GM23338 (cell line): ENCODE results near the gene ATF6. TPM values are rescaled to one million over a fixed set of nuclear protein-coding genes. Genes with fewer than 3 reads are reported as not detected.

Experiments used
- ATAC-seq: fragments of 200-7000 bp; cut with Tn5 transposase; 3 replicates; pipeline ENCODE4 v1.9.1; 2020
- DNase-seq: peaks from one replicate; pipeline ENCODE4 v3.0.0-alpha.2; 2015; ENCODE audit warnings: low spot score
- H2AFZ ChIP-seq: fragments of 200-600 bp; sonication (generic); 2 replicates; pipeline ENCODE4 v1.8.0; 2016; ENCODE audit warnings: antibody characterized with exemption, mild to moderate bottlenecking, moderate library complexity
- H3F3A ChIP-seq: fragments of 200-600 bp; sonication (generic); replicated peaks from 2 replicates; pipeline ENCODE4 v1.8.0; 2017; ENCODE audit warnings: antibody characterized with exemption, mixed run types, low read depth
- H3K27ac ChIP-seq: fragments of 200-600 bp; sonication (generic); 2 replicates; pipeline ENCODE4 v1.6.1; 2016; ENCODE audit warnings: low read depth
- H3K27me3 ChIP-seq: fragments of 200-600 bp; sonication (generic); 2 replicates; pipeline ENCODE4 v1.8.0; 2016; ENCODE audit warnings: mild to moderate bottlenecking, mixed run types, moderate library complexity; ENCODE audit not compliant: insufficient read depth
- H3K36me3 ChIP-seq: fragments of 200-600 bp; sonication (generic); 2 replicates; pipeline ENCODE4 v1.8.0; 2016; ENCODE audit warnings: mild to moderate bottlenecking; ENCODE audit not compliant: insufficient read depth
- H3K4me1 ChIP-seq: fragments of 200-600 bp; sonication (generic); 2 replicates; pipeline ENCODE4 v1.8.0; 2016; ENCODE audit warnings: mild to moderate bottlenecking, moderate library complexity; ENCODE audit not compliant: insufficient read depth
- H3K4me2 ChIP-seq: fragments of 200-600 bp; sonication (generic); 2 replicates; pipeline ENCODE4 v1.7.1; 2017; ENCODE audit warnings: mixed run types
- H3K4me3 ChIP-seq: fragments of 200-600 bp; sonication (generic); 2 replicates; pipeline ENCODE4 v1.6.1; 2016; ENCODE audit warnings: mixed run types
- H3K79me2 ChIP-seq: fragments of 200-600 bp; sonication (generic); replicated peaks from 2 replicates; pipeline ENCODE4 v1.8.0; 2017; ENCODE audit warnings: mild to moderate bottlenecking; ENCODE audit not compliant: insufficient read depth
- H3K9me2 ChIP-seq: fragments of 200-600 bp; sonication (generic); 2 replicates; pipeline ENCODE4 v1.8.0; 2017; ENCODE audit not compliant: insufficient read depth
- H4K20me1 ChIP-seq: fragments of 200-600 bp; sonication (generic); replicated peaks from 2 replicates; pipeline ENCODE4 v1.8.0; 2017; ENCODE audit warnings: mild to moderate bottlenecking; ENCODE audit not compliant: insufficient read depth
- H3K27ac Mint-ChIP-seq: 2 replicates; pipeline ENCODE4 v1.8.0; 2020; ENCODE audit warnings: inconsistent platforms, mild to moderate bottlenecking, moderate library complexity, mixed read lengths
- H3K27me3 Mint-ChIP-seq: 3 replicates; pipeline ENCODE4 v1.8.0; 2022; ENCODE audit warnings: low read depth, mild to moderate bottlenecking, moderate library complexity, mixed read lengths, inconsistent platforms; ENCODE audit not compliant: insufficient read depth, poor library complexity
- H3K36me3 Mint-ChIP-seq: 3 replicates; pipeline ENCODE4 v1.8.0; 2021; ENCODE audit warnings: low read depth, mild to moderate bottlenecking, inconsistent platforms, moderate library complexity, mixed read lengths
- H3K4me1 Mint-ChIP-seq: 3 replicates; pipeline ENCODE4 v1.8.0; 2020; ENCODE audit warnings: mild to moderate bottlenecking, inconsistent platforms, mixed read lengths
- H3K4me3 Mint-ChIP-seq: 3 replicates; pipeline ENCODE4 v1.8.0; 2021; ENCODE audit warnings: moderate library complexity, mild to moderate bottlenecking, inconsistent platforms, mixed read lengths
- H3K9me3 Mint-ChIP-seq: 3 replicates; pipeline ENCODE4 v1.8.0; 2020; ENCODE audit warnings: moderate library complexity, mild to moderate bottlenecking, inconsistent platforms, mixed read lengths
- CREB1 ChIP-seq: fragments of 250-450 bp; sonication (Bioruptor Pico); IDR thresholded peaks from 2 replicates; pipeline ENCODE4 v1.5.0; 2020; ENCODE audit warnings: low read depth, mild to moderate bottlenecking, moderate library complexity
- EZH2 ChIP-seq: fragments of 200-600 bp; sonication (generic); IDR thresholded peaks from one replicate; pipeline ENCODE4 v1.8.0; 2017; ENCODE audit warnings: antibody characterized with exemption, mild to moderate bottlenecking, low read depth; ENCODE audit not compliant: unreplicated experiment
- EZH2phosphoT487 ChIP-seq: fragments of 200-600 bp; sonication (generic); IDR thresholded peaks from one replicate; pipeline ENCODE4 v1.8.1; 2018; ENCODE audit warnings: antibody characterized with exemption; ENCODE audit not compliant: unreplicated experiment
- JUNB ChIP-seq: IDR thresholded peaks from one replicate; pipeline ENCODE4 v1.6.1; 2016; ENCODE audit warnings: antibody characterized with exemption; ENCODE audit not compliant: unreplicated experiment
- NANOG ChIP-seq: IDR thresholded peaks from 2 replicates; pipeline ENCODE4 v1.6.1; 2016; ENCODE audit warnings: antibody characterized with exemption, borderline replicate concordance
- POLR2AphosphoS5 ChIP-seq: IDR thresholded peaks from 2 replicates; pipeline ENCODE4 v1.6.1; 2016; ENCODE audit warnings: antibody characterized with exemption, low read depth
- STAT1 ChIP-seq: IDR thresholded peaks from one replicate; pipeline ENCODE4 v1.6.1; 2016; ENCODE audit warnings: antibody characterized with exemption; ENCODE audit not compliant: unreplicated experiment
- ZNF114 ChIP-seq: fragments of 250-450 bp; sonication (Bioruptor Pico); IDR thresholded peaks from 2 replicates; pipeline ENCODE4 v1.5.0; 2020; ENCODE audit warnings: mild to moderate bottlenecking, moderate library complexity
- ZNF331 ChIP-seq: fragments of 250-450 bp; sonication (Bioruptor Pico); IDR thresholded peaks from 2 replicates; pipeline ENCODE4 v1.5.0; 2020; ENCODE audit warnings: low read depth, mild to moderate bottlenecking, moderate library complexity
- polyA plus RNA-seq: library from polyadenylated mRNA; unstranded; fragments of >200 nt; fragmentation: Nextera tagmentation; extraction: Ambion mirVana; gene quantifications from 2 replicates; pipeline ENCODE4 v1.2.1, GENCODE V29; 2016
- total RNA-seq: library from RNA; depleted of rRNA; stranded (reverse); fragments of >200 nt; shearing (Covaris generic); gene quantifications from 2 replicates; pipeline ENCODE4 v1.2.3, GENCODE V29; 2014
- TF ChIP-seq, protein P1 (sequence below), 2 experiments: fragments of 200-600 bp in 1 of 2; sonication (generic) in 1 of 2; conservative IDR thresholded peaks; 2 replicates each; pipeline versions ENCODE4 v1.5.1 to v1.6.1; 2016 to 2017; ENCODE audit warnings: antibody characterized with exemption in 2 of 2, low read depth in 2 of 2, mild to moderate bottlenecking in 2 of 2, moderate library complexity in 1 of 2
- TF ChIP-seq, protein P2 (sequence below): IDR thresholded peaks from 2 replicates; pipeline ENCODE4 v1.6.1; 2016; ENCODE audit warnings: antibody characterized with exemption
- TF ChIP-seq, protein P3 (sequence below): IDR thresholded peaks from one replicate; pipeline ENCODE4 v1.6.1; 2018; ENCODE audit warnings: antibody characterized with exemption; ENCODE audit not compliant: unreplicated experiment
- TF ChIP-seq, protein P4 (sequence below): fragments of 250-450 bp; sonication (Bioruptor Pico); IDR thresholded peaks from 2 replicates; pipeline ENCODE4 v1.5.0; 2020; ENCODE audit warnings: mild to moderate bottlenecking, moderate library complexity

The ATF6 gene
- total and polyA plus RNA-seq, 2 experiments from 2014 or later = 5.0 to 13.5 TPM

DNA sequence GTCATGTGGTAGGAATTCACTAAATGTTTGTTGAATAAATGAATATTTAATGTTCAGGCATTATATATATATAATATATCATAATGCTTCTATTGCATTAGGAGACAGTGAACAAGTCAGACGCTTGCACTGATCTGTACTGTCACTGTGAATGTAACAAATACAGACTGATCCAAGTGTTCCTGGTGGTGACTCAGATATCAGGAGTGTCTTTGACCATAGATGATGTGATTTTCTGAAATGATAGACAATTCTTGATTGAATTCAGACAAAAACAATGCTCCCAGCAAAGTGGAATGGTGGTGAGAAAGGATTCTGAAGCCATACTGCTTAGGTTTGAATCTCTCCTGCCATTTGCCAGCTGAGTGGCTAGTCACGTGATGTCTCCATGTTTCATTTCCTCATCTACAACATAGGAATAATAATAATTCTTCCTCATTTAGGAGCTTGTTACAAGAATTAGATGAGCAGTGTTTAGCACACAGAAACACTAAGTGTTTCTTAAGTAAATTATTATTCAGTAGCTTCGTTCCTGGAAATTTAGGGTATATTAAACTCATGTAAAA lies 186.6 kb downstream of the ATF6 start:
- 0 out of 2 replicates have a peak, but pooled peaks cover 6% of the 10 kb centered on the region for H3K4me1 ChIP-seq
- Mint-ChIP-seq H3K4me3 (no peak overlapping the region), H3K27me3 (no peaks in the 10 kb centered on the region), H3K27ac (no peak overlapping the region), H3K36me3 (no peaks in the 10 kb centered on the region), H3K4me1 (peaks cover 9% of the 10 kb centered on the region; the same call in 2 of the 3 replicates), H3K9me3 (no peaks in the 10 kb centered on the region)
- DNase-seq (no peak), ATAC-seq (no peak)
- H3K27me3 ChIP-seq = no peaks in the 10 kb centered on the region
- no peak overlapping the region for H2AFZ ChIP-seq
- no peaks in the 10 kb centered on the region for H4K20me1 ChIP-seq
- H3F3A ChIP-seq = no peaks in the 10 kb centered on the region
- TF ChIP-seq ZNF331 (CRISPR knock-in tag) (no peak), CREB1 (CRISPR knock-in tag) (no peak), NANOG (no peak), EZH2 (no peak), JUNB (no peak), POLR2AphosphoS5 (no peak), STAT1 (no peak), ZNF114 (CRISPR knock-in tag) (no peak), EZH2phosphoT487 (no peak)
- TF ChIP-seq, protein P1, sequence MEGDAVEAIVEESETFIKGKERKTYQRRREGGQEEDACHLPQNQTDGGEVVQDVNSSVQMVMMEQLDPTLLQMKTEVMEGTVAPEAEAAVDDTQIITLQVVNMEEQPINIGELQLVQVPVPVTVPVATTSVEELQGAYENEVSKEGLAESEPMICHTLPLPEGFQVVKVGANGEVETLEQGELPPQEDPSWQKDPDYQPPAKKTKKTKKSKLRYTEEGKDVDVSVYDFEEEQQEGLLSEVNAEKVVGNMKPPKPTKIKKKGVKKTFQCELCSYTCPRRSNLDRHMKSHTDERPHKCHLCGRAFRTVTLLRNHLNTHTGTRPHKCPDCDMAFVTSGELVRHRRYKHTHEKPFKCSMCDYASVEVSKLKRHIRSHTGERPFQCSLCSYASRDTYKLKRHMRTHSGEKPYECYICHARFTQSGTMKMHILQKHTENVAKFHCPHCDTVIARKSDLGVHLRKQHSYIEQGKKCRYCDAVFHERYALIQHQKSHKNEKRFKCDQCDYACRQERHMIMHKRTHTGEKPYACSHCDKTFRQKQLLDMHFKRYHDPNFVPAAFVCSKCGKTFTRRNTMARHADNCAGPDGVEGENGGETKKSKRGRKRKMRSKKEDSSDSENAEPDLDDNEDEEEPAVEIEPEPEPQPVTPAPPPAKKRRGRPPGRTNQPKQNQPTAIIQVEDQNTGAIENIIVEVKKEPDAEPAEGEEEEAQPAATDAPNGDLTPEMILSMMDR (conservative IDR thresholded peaks at IDR 0.05; ENCODE audit: low read depth in 2 of 2) = no peak
- TF ChIP-seq, protein P2, sequence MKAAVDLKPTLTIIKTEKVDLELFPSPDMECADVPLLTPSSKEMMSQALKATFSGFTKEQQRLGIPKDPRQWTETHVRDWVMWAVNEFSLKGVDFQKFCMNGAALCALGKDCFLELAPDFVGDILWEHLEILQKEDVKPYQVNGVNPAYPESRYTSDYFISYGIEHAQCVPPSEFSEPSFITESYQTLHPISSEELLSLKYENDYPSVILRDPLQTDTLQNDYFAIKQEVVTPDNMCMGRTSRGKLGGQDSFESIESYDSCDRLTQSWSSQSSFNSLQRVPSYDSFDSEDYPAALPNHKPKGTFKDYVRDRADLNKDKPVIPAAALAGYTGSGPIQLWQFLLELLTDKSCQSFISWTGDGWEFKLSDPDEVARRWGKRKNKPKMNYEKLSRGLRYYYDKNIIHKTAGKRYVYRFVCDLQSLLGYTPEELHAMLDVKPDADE = no peak
- TF ChIP-seq, protein P3, sequence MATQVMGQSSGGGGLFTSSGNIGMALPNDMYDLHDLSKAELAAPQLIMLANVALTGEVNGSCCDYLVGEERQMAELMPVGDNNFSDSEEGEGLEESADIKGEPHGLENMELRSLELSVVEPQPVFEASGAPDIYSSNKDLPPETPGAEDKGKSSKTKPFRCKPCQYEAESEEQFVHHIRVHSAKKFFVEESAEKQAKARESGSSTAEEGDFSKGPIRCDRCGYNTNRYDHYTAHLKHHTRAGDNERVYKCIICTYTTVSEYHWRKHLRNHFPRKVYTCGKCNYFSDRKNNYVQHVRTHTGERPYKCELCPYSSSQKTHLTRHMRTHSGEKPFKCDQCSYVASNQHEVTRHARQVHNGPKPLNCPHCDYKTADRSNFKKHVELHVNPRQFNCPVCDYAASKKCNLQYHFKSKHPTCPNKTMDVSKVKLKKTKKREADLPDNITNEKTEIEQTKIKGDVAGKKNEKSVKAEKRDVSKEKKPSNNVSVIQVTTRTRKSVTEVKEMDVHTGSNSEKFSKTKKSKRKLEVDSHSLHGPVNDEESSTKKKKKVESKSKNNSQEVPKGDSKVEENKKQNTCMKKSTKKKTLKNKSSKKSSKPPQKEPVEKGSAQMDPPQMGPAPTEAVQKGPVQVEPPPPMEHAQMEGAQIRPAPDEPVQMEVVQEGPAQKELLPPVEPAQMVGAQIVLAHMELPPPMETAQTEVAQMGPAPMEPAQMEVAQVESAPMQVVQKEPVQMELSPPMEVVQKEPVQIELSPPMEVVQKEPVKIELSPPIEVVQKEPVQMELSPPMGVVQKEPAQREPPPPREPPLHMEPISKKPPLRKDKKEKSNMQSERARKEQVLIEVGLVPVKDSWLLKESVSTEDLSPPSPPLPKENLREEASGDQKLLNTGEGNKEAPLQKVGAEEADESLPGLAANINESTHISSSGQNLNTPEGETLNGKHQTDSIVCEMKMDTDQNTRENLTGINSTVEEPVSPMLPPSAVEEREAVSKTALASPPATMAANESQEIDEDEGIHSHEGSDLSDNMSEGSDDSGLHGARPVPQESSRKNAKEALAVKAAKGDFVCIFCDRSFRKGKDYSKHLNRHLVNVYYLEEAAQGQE = no peak
- TF ChIP-seq, protein P4, sequence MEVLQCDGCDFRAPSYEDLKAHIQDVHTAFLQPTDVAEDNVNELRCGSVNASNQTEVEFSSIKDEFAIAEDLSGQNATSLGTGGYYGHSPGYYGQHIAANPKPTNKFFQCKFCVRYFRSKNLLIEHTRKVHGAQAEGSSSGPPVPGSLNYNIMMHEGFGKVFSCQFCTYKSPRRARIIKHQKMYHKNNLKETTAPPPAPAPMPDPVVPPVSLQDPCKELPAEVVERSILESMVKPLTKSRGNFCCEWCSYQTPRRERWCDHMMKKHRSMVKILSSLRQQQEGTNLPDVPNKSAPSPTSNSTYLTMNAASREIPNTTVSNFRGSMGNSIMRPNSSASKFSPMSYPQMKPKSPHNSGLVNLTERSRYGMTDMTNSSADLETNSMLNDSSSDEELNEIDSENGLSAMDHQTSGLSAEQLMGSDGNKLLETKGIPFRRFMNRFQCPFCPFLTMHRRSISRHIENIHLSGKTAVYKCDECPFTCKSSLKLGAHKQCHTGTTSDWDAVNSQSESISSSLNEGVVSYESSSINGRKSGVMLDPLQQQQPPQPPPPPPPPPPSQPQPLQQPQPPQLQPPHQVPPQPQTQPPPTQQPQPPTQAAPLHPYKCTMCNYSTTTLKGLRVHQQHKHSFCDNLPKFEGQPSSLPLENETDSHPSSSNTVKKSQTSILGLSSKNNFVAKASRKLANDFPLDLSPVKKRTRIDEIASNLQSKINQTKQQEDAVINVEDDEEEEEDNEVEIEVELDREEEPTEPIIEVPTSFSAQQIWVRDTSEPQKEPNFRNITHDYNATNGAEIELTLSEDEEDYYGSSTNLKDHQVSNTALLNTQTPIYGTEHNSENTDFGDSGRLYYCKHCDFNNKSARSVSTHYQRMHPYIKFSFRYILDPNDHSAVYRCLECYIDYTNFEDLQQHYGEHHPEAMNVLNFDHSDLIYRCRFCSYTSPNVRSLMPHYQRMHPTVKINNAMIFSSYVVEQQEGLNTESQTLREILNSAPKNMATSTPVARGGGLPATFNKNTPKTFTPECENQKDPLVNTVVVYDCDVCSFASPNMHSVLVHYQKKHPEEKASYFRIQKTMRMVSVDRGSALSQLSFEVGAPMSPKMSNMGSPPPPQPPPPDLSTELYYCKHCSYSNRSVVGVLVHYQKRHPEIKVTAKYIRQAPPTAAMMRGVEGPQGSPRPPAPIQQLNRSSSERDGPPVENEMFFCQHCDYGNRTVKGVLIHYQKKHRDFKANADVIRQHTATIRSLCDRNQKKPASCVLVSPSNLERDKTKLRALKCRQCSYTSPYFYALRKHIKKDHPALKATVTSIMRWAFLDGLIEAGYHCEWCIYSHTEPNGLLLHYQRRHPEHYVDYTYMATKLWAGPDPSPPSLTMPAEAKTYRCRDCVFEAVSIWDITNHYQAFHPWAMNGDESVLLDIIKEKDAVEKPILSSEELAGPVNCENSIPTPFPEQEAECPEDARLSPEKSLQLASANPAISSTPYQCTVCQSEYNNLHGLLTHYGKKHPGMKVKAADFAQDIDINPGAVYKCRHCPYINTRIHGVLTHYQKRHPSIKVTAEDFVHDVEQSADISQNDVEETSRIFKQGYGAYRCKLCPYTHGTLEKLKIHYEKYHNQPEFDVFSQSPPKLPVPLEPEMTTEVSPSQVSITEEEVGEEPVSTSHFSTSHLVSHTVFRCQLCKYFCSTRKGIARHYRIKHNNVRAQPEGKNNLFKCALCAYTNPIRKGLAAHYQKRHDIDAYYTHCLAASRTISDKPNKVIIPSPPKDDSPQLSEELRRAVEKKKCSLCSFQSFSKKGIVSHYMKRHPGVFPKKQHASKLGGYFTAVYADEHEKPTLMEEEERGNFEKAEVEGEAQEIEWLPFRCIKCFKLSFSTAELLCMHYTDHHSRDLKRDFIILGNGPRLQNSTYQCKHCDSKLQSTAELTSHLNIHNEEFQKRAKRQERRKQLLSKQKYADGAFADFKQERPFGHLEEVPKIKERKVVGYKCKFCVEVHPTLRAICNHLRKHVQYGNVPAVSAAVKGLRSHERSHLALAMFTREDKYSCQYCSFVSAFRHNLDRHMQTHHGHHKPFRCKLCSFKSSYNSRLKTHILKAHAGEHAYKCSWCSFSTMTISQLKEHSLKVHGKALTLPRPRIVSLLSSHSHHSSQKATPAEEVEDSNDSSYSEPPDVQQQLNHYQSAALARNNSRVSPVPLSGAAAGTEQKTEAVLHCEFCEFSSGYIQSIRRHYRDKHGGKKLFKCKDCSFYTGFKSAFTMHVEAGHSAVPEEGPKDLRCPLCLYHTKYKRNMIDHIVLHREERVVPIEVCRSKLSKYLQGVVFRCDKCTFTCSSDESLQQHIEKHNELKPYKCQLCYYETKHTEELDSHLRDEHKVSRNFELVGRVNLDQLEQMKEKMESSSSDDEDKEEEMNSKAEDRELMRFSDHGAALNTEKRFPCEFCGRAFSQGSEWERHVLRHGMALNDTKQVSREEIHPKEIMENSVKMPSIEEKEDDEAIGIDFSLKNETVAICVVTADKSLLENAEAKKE = no peak
- H3K27ac ChIP-seq = no peak overlapping the region
- no peak overlapping the region for H3K4me2 ChIP-seq
- H3K36me3 ChIP-seq = no peaks in the 10 kb centered on the region
- H3K9me2 ChIP-seq = 0 out of 2 replicates have a peak, but pooled peaks cover 3% of the 10 kb centered on the region
- no peaks in the 10 kb centered on the region for H3K79me2 ChIP-seq
- H3K4me3 ChIP-seq = no peak overlapping the region
